ENCODE data around the gene HDAC7. TPM values are rescaled to one million over a fixed set of nuclear protein-coding genes. Genes with fewer than 3 reads are reported as not detected.

Gene HDAC7
- total RNA-seq, result 27.1 TPM

GRCh38 chr12:47819896-47820630, at the start of gene HDAC7:
Gene HDAC7, minus strand, starts transcription at chr12:47819903. Its CDS starts 118 bp downstream, at chr12:47819785.
- peak; percentile 88 for DNase-seq

- DNase-seq, result no peak
These were observed 48.9 kb upstream of the HDAC7 start for GRCh38 chr12:47868552-47869031.

GRCh38 chr12:47868041-47868440, 48.3 kb upstream of the HDAC7 start:
- no peak for DNase-seq

GRCh38 chr12:47867495-47867941, 47.8 kb upstream of the HDAC7 start:
- no peak for DNase-seq

- DNase-seq, result no peak
These were observed 45.0 kb upstream of the HDAC7 start for GRCh38 chr12:47864646-47865235.

GRCh38 chr12:47863985-47864384, 44.3 kb upstream of the HDAC7 start:
- DNase-seq, result no peak

GRCh38 chr12:47863467-47863866, 43.8 kb upstream of the HDAC7 start:
- no peak for DNase-seq

GRCh38 chr12:47862881-47863280, 43.2 kb upstream of the HDAC7 start:
- no peak for DNase-seq

GRCh38 chr12:47862167-47862750, 42.6 kb upstream of the HDAC7 start:
- no peak for DNase-seq

- no peak for DNase-seq
These were observed 41.2 kb upstream of the HDAC7 start for GRCh38 chr12:47860873-47861272.

GRCh38 chr12:47860279-47860841, 40.7 kb upstream of the HDAC7 start:
- DNase-seq, result no peak

- DNase-seq, result no peak
These were observed 39.0 kb upstream of the HDAC7 start for GRCh38 chr12:47858511-47859266.

- no peak for DNase-seq
These were observed 37.2 kb upstream of the HDAC7 start for GRCh38 chr12:47856721-47857575.

GRCh38 chr12:47856094-47856493, 36.4 kb upstream of the HDAC7 start:
- no peak for DNase-seq

GRCh38 chr12:47855502-47855901, 35.8 kb upstream of the HDAC7 start:
- DNase-seq, result no peak

- DNase-seq, result no peak
These were observed 34.8 kb upstream of the HDAC7 start for GRCh38 chr12:47854531-47854930.

GRCh38 chr12:47852096-47852571, 32.4 kb upstream of the HDAC7 start:
- DNase-seq, result peak; percentile 32

- no peak for DNase-seq
These were observed 31.7 kb upstream of the HDAC7 start for GRCh38 chr12:47851303-47851952.

GRCh38 chr12:47850153-47851084, 30.7 kb upstream of the HDAC7 start:
- no peak for DNase-seq

Measured in skin of body (tissue), 2 donors.